ENCODE results near the gene DNAI1. TPM values are rescaled to one million over a fixed set of nuclear protein-coding genes. Genes with fewer than 3 reads are reported as not detected.
A peak's percentile ranks its signal among the peaks of the same experiment; 100 is the strongest.

Gene DNAI1
- total RNA-seq, 1 experiment from 2014 or later: 0.52 TPM

- peaks cover 10% of the 10 kb centered on the region for H3K27me3 Mint-ChIP-seq (ENCODE audit: insufficient read depth, unreplicated experiment)
- CTCF ChIA-PET: no interaction called here
These were observed 49.9 kb downstream of the DNAI1 start for GRCh38 chr9:34508463-34508862.

GRCh38 chr9:34508951-34509350 lies 50.3 kb downstream of the DNAI1 start:
- DNase-seq: peak in 1 of 2 experiments; percentile 9
- Mint-ChIP-seq H3K36me3 (ENCODE audit: insufficient read depth, unreplicated experiment) (no peaks in the 10 kb centered on the region), H3K27me3 (ENCODE audit: insufficient read depth, unreplicated experiment) (peaks cover 10% of the 10 kb centered on the region), H3K4me1 (ENCODE audit: low read depth, unreplicated experiment) (no peaks in the 10 kb centered on the region), H3K4me3 (ENCODE audit: unreplicated experiment) (no peak overlapping the region), H3K27ac (ENCODE audit: unreplicated experiment) (no peak overlapping the region), H3K9me3 (ENCODE audit: unreplicated experiment) (no peaks in the 10 kb centered on the region)
- no peak for TF ChIP-seq CTCF (IDR thresholded peaks at IDR 0.05; ENCODE audit: insufficient read depth in 1 of 2, low read depth in 1 of 2, low read length in 1 of 2, severe bottlenecking in 1 of 2, unreplicated experiment in 1 of 2)
- Histone ChIP-seq H3K36me3 (ENCODE audit: control insufficient read depth, insufficient read depth, low read length) (no peaks in the 10 kb centered on the region), H3K4me3 (ENCODE audit: low read depth, low read length) (no peak overlapping the region), H3K4me1 (no peaks in the 10 kb centered on the region), H3K27me3 (replicated peaks; ENCODE audit: control insufficient read depth, insufficient read depth, low read length) (no peaks in the 10 kb centered on the region), H3K9me3 (no peaks in the 10 kb centered on the region)
- no TSS peak for BruUV-seq (replicated peaks)
- ChIA-PET CTCF (no interaction called here), POLR2A (no interaction called here)
- intact Hi-C loops (cut with micrococcal nuclease; ENCODE audit: unreplicated experiment): no loop called here

More at GRCh38 chr9:34508463-34508862, 49.9 kb downstream of the DNAI1 start:
- H3K4me3 Mint-ChIP-seq (ENCODE audit: unreplicated experiment): no peak overlapping the region
- intact Hi-C loops (cut with micrococcal nuclease; ENCODE audit: unreplicated experiment): no loop called here
- Histone ChIP-seq H3K4me3 (ENCODE audit: low read depth, low read length) (no peak overlapping the region), H3K36me3 (ENCODE audit: control insufficient read depth, insufficient read depth, low read length) (no peaks in the 10 kb centered on the region), H3K9me3 (no peaks in the 10 kb centered on the region), H3K4me1 (no peaks in the 10 kb centered on the region), H3K27me3 (replicated peaks; ENCODE audit: control insufficient read depth, insufficient read depth, low read length) (no peaks in the 10 kb centered on the region)
- H3K27ac Mint-ChIP-seq (ENCODE audit: unreplicated experiment): no peak overlapping the region
- no peaks in the 10 kb centered on the region for H3K36me3 Mint-ChIP-seq (ENCODE audit: insufficient read depth, unreplicated experiment)
- peak in 1 of 2 experiments; percentile 3 for DNase-seq
- POLR2A ChIA-PET: no interaction called here
- BruUV-seq (replicated peaks): no TSS peak
- no peaks in the 10 kb centered on the region for H3K9me3 Mint-ChIP-seq (ENCODE audit: unreplicated experiment)
- no peaks in the 10 kb centered on the region for H3K4me1 Mint-ChIP-seq (ENCODE audit: low read depth, unreplicated experiment)
- TF ChIP-seq CTCF (IDR thresholded peaks at IDR 0.05; ENCODE audit: insufficient read depth in 1 of 2, low read depth in 1 of 2, low read length in 1 of 2, severe bottlenecking in 1 of 2, unreplicated experiment in 1 of 2): no peak

GRCh38 chr9:34510497-34511468 lies 52.2 kb downstream of the DNAI1 start:
- DNase-seq: peak in 1 of 2 experiments; percentile 17
- CTCF ChIA-PET: interaction anchor here (0.6 kb wide), 1 partner anchor 9 kb away, joined by 4 read pairs; no protein-coding TSS in a partner anchor
- no peak overlapping the region for H3K27ac Mint-ChIP-seq (ENCODE audit: unreplicated experiment)

More at GRCh38 chr9:34510497-34511468, 52.2 kb downstream of the DNAI1 start:
- no peaks in the 10 kb centered on the region for H3K9me3 Mint-ChIP-seq (ENCODE audit: unreplicated experiment)
- peaks cover under 1% of the 10 kb centered on the region for H3K27me3 Mint-ChIP-seq (ENCODE audit: insufficient read depth, unreplicated experiment)
- H3K4me1 Mint-ChIP-seq (ENCODE audit: low read depth, unreplicated experiment): no peaks in the 10 kb centered on the region
- H3K4me3 Mint-ChIP-seq (ENCODE audit: unreplicated experiment): no peak overlapping the region
- no TSS peak for BruUV-seq (replicated peaks)
- no peaks in the 10 kb centered on the region for H3K4me1 ChIP-seq
- intact Hi-C loops (cut with micrococcal nuclease; ENCODE audit: unreplicated experiment): no loop called here
- TF ChIP-seq CTCF (IDR thresholded peaks at IDR 0.05; ENCODE audit: insufficient read depth in 1 of 2, low read depth in 1 of 2, low read length in 1 of 2, severe bottlenecking in 1 of 2, unreplicated experiment in 1 of 2): no peak
- no peaks in the 10 kb centered on the region for H3K36me3 Mint-ChIP-seq (ENCODE audit: insufficient read depth, unreplicated experiment)
- no peaks in the 10 kb centered on the region for H3K36me3 ChIP-seq (ENCODE audit: control insufficient read depth, insufficient read depth, low read length)
- no peak overlapping the region for H3K4me3 ChIP-seq (ENCODE audit: low read depth, low read length)
- H3K9me3 ChIP-seq: no peaks in the 10 kb centered on the region
- POLR2A ChIA-PET: no interaction called here
- H3K27me3 ChIP-seq (replicated peaks; ENCODE audit: control insufficient read depth, insufficient read depth, low read length): no peaks in the 10 kb centered on the region; the same call in 1 of the 2 replicates

All from Caco-2 (cell line).